Measurements from ENCODE around the gene OMD.

The OMD gene

GRCh38 chr9:92395617-92396016, 28.7 kb downstream of the OMD start:
- H3K4me1 ChIP-seq (ENCODE audit: control insufficient read depth, insufficient read depth, low read length, unreplicated experiment) = peaks cover 13% of the 10 kb centered on the region
- H3K27ac ChIP-seq (ENCODE audit: low read depth, low read length) = no peak overlapping the region
- no peaks in the 10 kb centered on the region for H3K36me3 ChIP-seq (ENCODE audit: insufficient read depth, low read length)
- H2AFZ ChIP-seq (ENCODE audit: low read length, unreplicated experiment) = no peak overlapping the region
- no peaks in the 10 kb centered on the region for H3K27me3 ChIP-seq (ENCODE audit: insufficient read depth, low read length)
- no peaks in the 10 kb centered on the region for H3K79me2 ChIP-seq (ENCODE audit: control insufficient read depth, insufficient read depth, low read length, unreplicated experiment)
- no peak overlapping the region for H3K4me3 ChIP-seq (ENCODE audit: low read depth, low read length)

- Histone ChIP-seq H3K36me3 (ENCODE audit: insufficient read depth, low read length) (no peaks in the 10 kb centered on the region), H3K27me3 (ENCODE audit: insufficient read depth, low read length) (no peaks in the 10 kb centered on the region), H2AFZ (ENCODE audit: low read length, unreplicated experiment) (peak overlapping the region; percentile 59), H3K79me2 (ENCODE audit: control insufficient read depth, insufficient read depth, low read length, unreplicated experiment) (no peaks in the 10 kb centered on the region), H3K4me1 (ENCODE audit: control insufficient read depth, insufficient read depth, low read length, unreplicated experiment) (peaks cover 13% of the 10 kb centered on the region), H3K27ac (ENCODE audit: low read depth, low read length) (peak overlapping the region; percentile 66), H3K4me3 (ENCODE audit: low read depth, low read length) (peak overlapping the region; percentile 59)
These were observed 30.6 kb downstream of the OMD start for GRCh38 chr9:92393686-92394085.

GRCh38 chr9:92392690-92393089, 31.6 kb downstream of the OMD start:
- Histone ChIP-seq H3K27ac (ENCODE audit: low read depth, low read length) (no peak overlapping the region), H2AFZ (ENCODE audit: low read length, unreplicated experiment) (no peak overlapping the region), H3K36me3 (ENCODE audit: insufficient read depth, low read length) (no peaks in the 10 kb centered on the region), H3K27me3 (ENCODE audit: insufficient read depth, low read length) (no peaks in the 10 kb centered on the region), H3K79me2 (ENCODE audit: control insufficient read depth, insufficient read depth, low read length, unreplicated experiment) (no peaks in the 10 kb centered on the region), H3K4me3 (ENCODE audit: low read depth, low read length) (no peak overlapping the region), H3K4me1 (ENCODE audit: control insufficient read depth, insufficient read depth, low read length, unreplicated experiment) (peaks cover 13% of the 10 kb centered on the region)

GRCh38 chr9:92385953-92386352, 38.3 kb downstream of the OMD start:
- Histone ChIP-seq H3K4me1 (ENCODE audit: control insufficient read depth, insufficient read depth, low read length, unreplicated experiment) (peaks cover 23% of the 10 kb centered on the region), H3K27me3 (ENCODE audit: insufficient read depth, low read length) (no peaks in the 10 kb centered on the region), H3K4me3 (ENCODE audit: low read depth, low read length) (peak overlapping the region; percentile 42; the same call in 1 of the 2 replicates), H3K36me3 (ENCODE audit: insufficient read depth, low read length) (no peaks in the 10 kb centered on the region), H3K79me2 (ENCODE audit: control insufficient read depth, insufficient read depth, low read length, unreplicated experiment) (no peaks in the 10 kb centered on the region), H3K27ac (ENCODE audit: low read depth, low read length) (peak overlapping the region; percentile 69), H2AFZ (ENCODE audit: low read length, unreplicated experiment) (peak overlapping the region; percentile 44)

GRCh38 chr9:92385477-92385876, 38.8 kb downstream of the OMD start:
- Histone ChIP-seq H3K4me3 (ENCODE audit: low read depth, low read length) (peak overlapping the region; percentile 42), H3K79me2 (ENCODE audit: control insufficient read depth, insufficient read depth, low read length, unreplicated experiment) (no peaks in the 10 kb centered on the region), H2AFZ (ENCODE audit: low read length, unreplicated experiment) (peak overlapping the region; percentile 44), H3K27ac (ENCODE audit: low read depth, low read length) (peak overlapping the region; percentile 69), H3K27me3 (ENCODE audit: insufficient read depth, low read length) (no peaks in the 10 kb centered on the region), H3K36me3 (ENCODE audit: insufficient read depth, low read length) (no peaks in the 10 kb centered on the region), H3K4me1 (ENCODE audit: control insufficient read depth, insufficient read depth, low read length, unreplicated experiment) (peaks cover 23% of the 10 kb centered on the region)

GRCh38 chr9:92385001-92385400, 39.3 kb downstream of the OMD start:
- H3K36me3 ChIP-seq (ENCODE audit: insufficient read depth, low read length) = no peaks in the 10 kb centered on the region
- H3K79me2 ChIP-seq (ENCODE audit: control insufficient read depth, insufficient read depth, low read length, unreplicated experiment) = no peaks in the 10 kb centered on the region
- H3K27me3 ChIP-seq (ENCODE audit: insufficient read depth, low read length) = no peaks in the 10 kb centered on the region
- H3K27ac ChIP-seq (ENCODE audit: low read depth, low read length) = peak overlapping the region; percentile 69
- peak overlapping the region; percentile 44 for H2AFZ ChIP-seq (ENCODE audit: low read length, unreplicated experiment)
- peaks cover 23% of the 10 kb centered on the region for H3K4me1 ChIP-seq (ENCODE audit: control insufficient read depth, insufficient read depth, low read length, unreplicated experiment)
- peak overlapping the region; percentile 42 for H3K4me3 ChIP-seq (ENCODE audit: low read depth, low read length)

- H3K36me3 ChIP-seq (ENCODE audit: insufficient read depth, low read length) = no peaks in the 10 kb centered on the region
- no peaks in the 10 kb centered on the region for H3K27me3 ChIP-seq (ENCODE audit: insufficient read depth, low read length)
- peak overlapping the region; percentile 9 for H2AFZ ChIP-seq (ENCODE audit: low read length, unreplicated experiment)
- H3K27ac ChIP-seq (ENCODE audit: low read depth, low read length) = peak overlapping the region; percentile 69
- H3K4me1 ChIP-seq (ENCODE audit: control insufficient read depth, insufficient read depth, low read length, unreplicated experiment) = peaks cover 23% of the 10 kb centered on the region
- H3K4me3 ChIP-seq (ENCODE audit: low read depth, low read length) = peak overlapping the region; percentile 49; the same call in 1 of the 2 replicates
- H3K79me2 ChIP-seq (ENCODE audit: control insufficient read depth, insufficient read depth, low read length, unreplicated experiment) = no peaks in the 10 kb centered on the region
These were observed 39.9 kb downstream of the OMD start for GRCh38 chr9:92384375-92384774.

GRCh38 chr9:92381775-92382174, 42.5 kb downstream of the OMD start:
- Histone ChIP-seq H3K4me3 (ENCODE audit: low read depth, low read length) (no peak overlapping the region), H3K79me2 (ENCODE audit: control insufficient read depth, insufficient read depth, low read length, unreplicated experiment) (no peaks in the 10 kb centered on the region), H3K4me1 (ENCODE audit: control insufficient read depth, insufficient read depth, low read length, unreplicated experiment) (peaks cover 23% of the 10 kb centered on the region), H3K36me3 (ENCODE audit: insufficient read depth, low read length) (no peaks in the 10 kb centered on the region), H2AFZ (ENCODE audit: low read length, unreplicated experiment) (no peak overlapping the region), H3K27me3 (ENCODE audit: insufficient read depth, low read length) (no peaks in the 10 kb centered on the region), H3K27ac (ENCODE audit: low read depth, low read length) (no peak overlapping the region)

GRCh38 chr9:92380603-92381002, 43.7 kb downstream of the OMD start:
- Histone ChIP-seq H3K79me2 (ENCODE audit: control insufficient read depth, insufficient read depth, low read length, unreplicated experiment) (no peaks in the 10 kb centered on the region), H2AFZ (ENCODE audit: low read length, unreplicated experiment) (no peak overlapping the region), H3K27me3 (ENCODE audit: insufficient read depth, low read length) (no peaks in the 10 kb centered on the region), H3K36me3 (ENCODE audit: insufficient read depth, low read length) (no peaks in the 10 kb centered on the region), H3K4me3 (ENCODE audit: low read depth, low read length) (no peak overlapping the region), H3K4me1 (ENCODE audit: control insufficient read depth, insufficient read depth, low read length, unreplicated experiment) (peaks cover 18% of the 10 kb centered on the region), H3K27ac (ENCODE audit: low read depth, low read length) (no peak overlapping the region)

GRCh38 chr9:92378865-92379560, 45.3 kb downstream of the OMD start:
- Histone ChIP-seq H3K27ac (ENCODE audit: low read depth, low read length) (no peak overlapping the region), H2AFZ (ENCODE audit: low read length, unreplicated experiment) (no peak overlapping the region), H3K4me3 (ENCODE audit: low read depth, low read length) (no peak overlapping the region), H3K4me1 (ENCODE audit: control insufficient read depth, insufficient read depth, low read length, unreplicated experiment) (peaks cover 3% of the 10 kb centered on the region), H3K36me3 (ENCODE audit: insufficient read depth, low read length) (peaks cover 8% of the 10 kb centered on the region; the same call in 1 of the 2 replicates), H3K79me2 (ENCODE audit: control insufficient read depth, insufficient read depth, low read length, unreplicated experiment) (no peaks in the 10 kb centered on the region), H3K27me3 (ENCODE audit: insufficient read depth, low read length) (no peaks in the 10 kb centered on the region)

GRCh38 chr9:92377876-92378275, 46.4 kb downstream of the OMD start:
- no peaks in the 10 kb centered on the region for H3K79me2 ChIP-seq (ENCODE audit: control insufficient read depth, insufficient read depth, low read length, unreplicated experiment)
- H3K4me3 ChIP-seq (ENCODE audit: low read depth, low read length) = no peak overlapping the region
- H3K27me3 ChIP-seq (ENCODE audit: insufficient read depth, low read length) = no peaks in the 10 kb centered on the region
- H3K36me3 ChIP-seq (ENCODE audit: insufficient read depth, low read length) = peaks cover 8% of the 10 kb centered on the region; the same call in 1 of the 2 replicates
- H3K27ac ChIP-seq (ENCODE audit: low read depth, low read length) = no peak overlapping the region
- no peaks in the 10 kb centered on the region for H3K4me1 ChIP-seq (ENCODE audit: control insufficient read depth, insufficient read depth, low read length, unreplicated experiment)
- no peak overlapping the region for H2AFZ ChIP-seq (ENCODE audit: low read length, unreplicated experiment)
